ELF-1 (cell line): ENCODE measurements around the gene FAM89A.
"Not testable (repeated sequence)": the region's sequence is repeated elsewhere in the genome, so short reads cannot be mapped to it uniquely, and the experiment has no call there.

Experiments used
- DNase-seq: peaks from one replicate; pipeline ENCODE4 v3.0.0-alpha.2; 2016; ENCODE audit warnings: low read depth, low spot score

FAM89A gene

DNA sequence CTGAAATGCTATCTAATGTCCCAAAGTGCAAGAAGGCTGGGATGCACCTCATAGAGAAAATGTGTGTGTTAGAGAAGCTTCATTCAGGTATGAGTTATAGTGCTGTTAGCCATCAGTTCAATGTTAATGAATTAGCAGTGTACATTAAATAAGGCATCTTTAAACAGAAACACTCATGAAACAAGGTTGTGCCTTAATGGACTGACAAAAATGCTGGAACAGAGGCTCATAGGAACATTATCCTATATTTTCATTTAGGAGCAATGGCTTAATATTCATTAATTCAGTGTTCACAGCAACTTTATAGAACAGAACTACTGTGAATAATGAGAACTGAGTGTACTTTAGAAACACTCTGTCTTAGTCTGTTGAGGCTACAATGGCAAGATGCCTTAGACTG is 15.2 kb upstream of the FAM89A start:
- DNase-seq = no peak

DNA sequence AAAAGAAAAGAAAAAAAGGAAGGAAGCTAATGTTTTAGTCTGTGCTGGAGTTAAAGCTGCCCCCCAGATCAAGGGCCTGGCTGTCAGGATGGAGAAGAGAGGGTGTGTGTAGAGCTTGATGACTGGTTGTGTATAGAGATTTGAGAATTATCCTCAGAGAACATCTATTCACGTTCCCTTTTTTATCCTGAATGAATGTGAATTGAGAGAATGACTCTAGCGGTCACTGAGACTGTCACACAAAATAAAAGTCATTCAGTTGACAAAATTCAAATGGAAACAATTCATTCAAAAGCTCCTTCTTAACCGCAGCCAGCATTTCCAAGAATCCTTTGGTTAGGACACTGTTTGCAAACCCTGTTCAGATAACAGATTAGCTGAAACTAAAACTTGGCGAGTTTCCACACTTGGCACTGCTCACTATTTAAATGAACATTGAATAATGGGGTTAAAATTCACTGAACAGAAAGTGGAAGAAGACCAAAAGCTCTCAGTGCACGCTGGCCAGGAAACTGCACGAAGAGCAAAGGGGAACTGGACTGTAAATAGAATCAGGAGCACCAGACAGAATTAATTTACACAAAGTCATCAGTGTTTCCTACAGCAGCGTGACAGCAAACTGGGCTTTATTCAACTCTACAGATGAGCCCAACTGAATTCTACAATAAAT is 13.6 kb upstream of the FAM89A start:
- no peak for DNase-seq

DNA sequence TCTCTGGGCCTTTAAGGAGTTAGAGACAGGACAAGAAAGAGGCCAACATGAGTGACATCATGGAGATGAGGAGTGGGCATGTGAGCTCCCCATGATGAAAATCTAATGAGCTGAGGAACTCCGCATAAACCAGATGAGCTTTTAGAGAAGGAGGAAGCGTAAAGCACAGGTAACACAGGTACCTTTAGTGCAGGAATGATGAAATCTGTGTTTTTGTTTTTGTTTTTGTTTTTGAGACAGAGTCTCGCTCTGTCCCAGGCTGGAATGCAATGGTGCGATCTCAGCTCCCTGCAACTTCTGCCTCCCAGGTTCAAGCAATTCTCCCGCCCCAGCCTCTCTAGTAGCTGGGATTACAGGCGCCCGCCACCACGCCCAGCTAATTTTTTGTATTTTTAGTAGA is 12.7 kb upstream of the FAM89A start:
- DNase-seq = no peak

DNA sequence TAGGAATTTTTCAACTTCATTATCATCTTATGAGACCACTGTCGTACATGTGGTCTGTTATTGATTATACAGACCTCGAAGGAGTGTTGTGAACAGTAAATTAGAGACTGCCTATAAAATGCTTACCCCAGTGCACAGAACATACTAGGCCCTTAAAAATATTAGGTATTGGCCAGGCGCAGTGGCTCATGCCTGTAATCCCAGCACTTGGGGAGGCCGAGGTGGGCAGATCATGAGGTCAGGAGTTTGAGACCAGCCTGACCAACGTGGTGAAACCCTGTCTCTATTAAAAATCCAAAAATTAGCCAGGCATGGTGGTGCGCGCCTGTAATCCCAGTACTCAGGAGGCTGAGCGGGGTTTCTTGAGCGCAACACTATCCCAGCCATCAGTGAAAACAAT is 10.9 kb upstream of the FAM89A start:
- not testable (repeated sequence) for DNase-seq

DNA sequence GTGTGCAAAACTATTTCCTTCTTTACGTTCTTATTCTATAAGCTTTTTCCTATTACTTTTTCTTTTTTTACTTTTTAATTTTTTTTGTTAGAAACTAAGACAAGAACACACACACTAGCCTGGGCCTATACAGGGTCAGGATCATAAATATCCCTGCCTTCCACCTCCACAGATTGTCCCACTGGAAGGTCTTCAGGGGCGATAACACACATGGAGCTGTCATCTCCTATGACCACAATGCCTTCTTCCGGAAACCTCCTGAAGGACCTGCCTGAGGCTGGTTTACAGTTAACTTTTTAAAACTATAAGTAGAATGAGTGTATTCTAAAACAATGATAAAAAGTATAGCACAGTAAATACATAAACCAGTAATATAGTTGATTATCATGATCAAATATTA is 10.3 kb upstream of the FAM89A start:
- DNase-seq = no peak

DNA sequence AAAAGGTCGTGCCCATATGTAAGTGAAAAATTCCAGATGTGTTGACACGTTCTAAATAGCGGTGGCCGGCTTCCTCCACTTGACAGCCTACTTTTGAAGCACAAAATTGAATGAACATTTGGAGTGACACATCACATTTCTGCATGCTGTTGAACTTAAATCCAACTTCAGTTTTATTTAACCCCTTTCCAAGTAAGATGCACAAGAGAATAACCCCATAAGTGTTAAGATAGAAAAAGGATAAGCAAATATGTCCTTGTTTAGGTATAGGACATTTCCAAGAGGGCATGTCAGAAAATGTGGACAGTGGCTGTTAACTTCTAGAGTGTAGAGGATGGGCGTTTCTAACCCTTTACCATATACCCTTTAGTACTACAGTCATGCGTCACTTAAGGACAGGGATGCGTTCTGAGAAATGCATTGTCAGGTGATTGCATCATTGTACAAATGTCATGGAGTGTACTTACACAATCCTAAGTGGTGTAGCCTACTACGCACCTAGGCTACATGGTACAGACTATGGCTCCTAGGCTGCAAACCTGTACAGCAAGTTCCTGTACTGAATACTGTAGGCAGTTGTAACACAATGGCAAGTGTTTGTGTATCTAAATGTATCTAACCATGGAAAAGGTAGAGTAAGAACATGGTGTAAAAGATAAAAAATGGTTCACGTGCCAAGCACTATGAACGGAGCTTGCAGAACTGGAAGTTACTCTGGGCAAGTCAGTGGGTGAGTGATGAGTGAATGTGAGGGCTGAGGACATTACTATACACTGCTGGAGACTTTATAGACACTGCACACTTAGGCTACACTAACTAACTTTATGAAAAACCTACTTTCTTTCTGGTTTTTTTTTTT is 9.3 kb upstream of the FAM89A start:
- no peak for DNase-seq

DNA sequence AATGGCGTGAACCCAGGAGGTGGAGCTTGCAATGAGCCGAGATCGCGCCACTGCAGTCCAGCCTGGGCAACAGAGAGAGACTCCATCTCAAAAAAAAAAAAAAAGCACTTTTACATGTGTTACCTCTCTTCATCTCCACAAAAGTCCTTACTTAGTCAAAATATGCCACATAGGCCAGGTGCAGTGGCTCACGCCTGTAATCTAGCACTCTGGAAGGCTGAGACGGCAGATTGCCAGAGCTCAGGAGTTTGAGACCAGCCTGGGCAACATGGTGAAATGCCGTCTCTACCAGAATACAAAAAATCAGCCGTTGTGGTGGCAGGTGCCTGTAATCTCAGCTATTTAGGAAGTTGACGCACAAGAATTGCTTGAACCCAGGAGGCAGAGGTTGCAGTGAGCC is 8.4 kb upstream of the FAM89A start:
- DNase-seq = not testable (repeated sequence)

DNA sequence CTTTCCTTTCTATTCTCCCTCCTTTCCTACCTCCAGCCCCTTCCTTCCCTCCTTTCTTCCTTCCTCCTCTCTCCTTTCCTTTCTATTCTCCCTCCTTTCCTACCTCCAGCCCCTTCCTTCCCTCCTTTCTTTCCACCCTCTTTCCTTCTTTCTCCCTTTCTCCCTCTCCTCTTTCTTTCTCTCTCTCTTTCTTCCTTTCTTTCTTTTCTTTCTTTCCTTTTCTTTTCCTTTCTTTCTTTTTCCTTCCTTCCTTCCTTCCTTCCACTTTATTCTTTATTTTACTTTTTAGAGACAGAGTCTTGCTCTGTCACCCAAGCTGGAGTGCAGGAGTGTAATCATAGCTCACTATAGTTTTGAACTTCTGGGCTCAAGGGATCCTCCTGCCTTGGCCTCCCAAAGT is 7.5 kb upstream of the FAM89A start:
- DNase-seq = not testable (repeated sequence)

DNA sequence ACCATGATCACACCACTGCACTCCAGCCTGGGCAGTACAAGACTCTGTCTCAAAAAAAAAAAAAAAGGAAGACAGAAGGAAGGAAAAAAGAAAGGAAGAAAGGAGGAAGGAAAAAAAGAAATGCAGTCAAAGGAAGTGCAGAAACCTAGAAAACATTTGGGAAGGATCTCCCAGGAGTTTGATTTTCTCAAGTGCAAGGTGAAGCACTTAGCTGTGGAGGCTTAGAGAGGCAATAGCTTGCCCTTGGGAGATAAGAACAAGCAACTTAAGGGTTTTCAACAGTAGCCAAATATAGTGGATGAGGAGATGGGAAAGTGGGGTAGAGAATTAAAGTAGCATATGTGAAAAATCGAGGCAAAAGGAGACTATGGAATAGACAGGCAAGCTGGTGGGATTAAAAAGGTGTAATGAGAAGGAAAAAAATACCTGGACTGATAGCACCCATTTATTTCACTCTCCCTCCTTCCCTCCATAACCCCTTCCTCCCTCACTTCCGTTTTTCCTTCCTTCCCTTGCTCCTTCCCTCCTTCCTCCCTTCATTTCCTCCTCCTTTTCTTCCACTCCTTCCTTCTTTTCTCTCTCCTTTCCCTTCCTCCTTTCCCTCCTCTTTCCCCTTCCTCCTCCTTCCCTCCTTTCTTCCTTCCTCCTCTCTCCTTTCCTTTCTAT is 6.8 kb upstream of the FAM89A start:
- DNase-seq = no peak

DNA sequence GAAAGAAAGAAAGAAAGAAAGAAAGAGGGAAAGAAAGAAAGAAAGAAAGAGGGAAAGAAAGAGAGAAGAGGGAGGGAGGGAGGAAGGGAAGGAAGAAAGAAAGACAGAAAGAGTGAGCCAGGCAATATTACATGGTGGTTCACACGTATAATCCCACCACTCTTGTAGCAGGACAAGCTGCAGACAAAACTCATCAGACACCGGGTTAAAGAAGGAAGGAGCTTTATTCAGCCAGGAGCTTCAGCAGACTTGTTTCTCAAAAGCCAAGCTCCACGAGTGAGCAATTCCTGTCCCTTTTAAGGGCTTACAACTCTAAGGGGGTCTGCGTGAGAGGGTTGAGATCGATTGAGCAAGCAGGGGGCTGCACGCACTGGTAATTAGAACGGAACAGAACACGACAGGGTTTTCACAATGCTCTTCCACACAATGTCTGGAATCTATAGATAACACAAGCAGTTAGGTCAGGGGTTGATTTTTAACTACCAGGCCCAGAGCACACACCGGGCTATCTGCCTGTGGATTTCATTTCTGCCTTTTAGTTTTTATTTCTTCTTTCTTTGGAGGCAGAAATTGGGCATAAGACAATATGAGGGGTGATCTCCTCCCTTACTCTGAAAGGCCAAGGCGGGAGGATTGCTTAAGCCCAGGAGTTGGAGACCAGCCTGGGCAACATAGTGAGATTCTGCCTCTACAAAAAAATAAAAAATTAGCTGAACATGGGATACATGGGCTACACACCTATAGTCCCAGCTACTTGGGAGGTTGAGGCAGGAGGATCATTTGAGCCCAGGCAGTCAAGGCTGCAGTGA is 6.1 kb upstream of the FAM89A start:
- not testable (repeated sequence) for DNase-seq

DNA sequence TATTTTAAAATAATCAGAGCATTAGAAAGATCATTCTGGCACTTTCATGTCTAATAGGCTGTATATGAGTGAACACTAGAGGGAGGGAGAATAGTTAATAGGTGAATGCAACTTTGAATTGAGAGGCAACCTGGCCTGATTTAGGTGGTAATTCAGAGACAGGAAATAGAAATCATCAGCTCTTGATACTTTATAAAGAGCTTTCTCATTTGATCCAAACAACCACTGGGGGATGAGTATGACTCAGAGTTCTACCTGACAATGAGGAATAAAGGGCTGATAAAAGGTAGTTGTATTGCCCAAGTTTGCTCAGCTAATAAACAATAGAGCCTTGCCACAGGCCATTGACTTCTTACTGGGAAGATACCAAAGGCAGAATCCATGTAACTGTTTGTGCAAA is 5.2 kb upstream of the FAM89A start:
- DNase-seq = no peak

DNA sequence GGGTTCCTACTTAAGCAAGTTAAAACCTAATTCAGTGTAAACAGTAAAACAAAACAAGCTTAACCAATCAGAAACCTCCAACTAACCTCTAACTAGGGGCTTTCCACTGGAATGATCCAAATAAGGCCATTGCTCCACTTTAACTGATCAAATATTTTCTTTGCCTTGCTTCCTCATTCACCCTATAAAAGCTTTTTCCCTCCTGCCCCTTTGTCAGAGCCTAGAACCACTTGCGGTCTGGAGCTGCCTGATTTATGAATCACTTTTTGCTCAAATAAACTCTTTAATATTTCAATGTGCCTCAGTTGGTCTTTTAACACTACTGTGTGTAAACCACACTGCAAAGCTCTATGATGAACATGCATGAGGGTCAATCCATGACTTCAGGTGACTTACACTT is 4.5 kb upstream of the FAM89A start:
- no peak for DNase-seq

DNA sequence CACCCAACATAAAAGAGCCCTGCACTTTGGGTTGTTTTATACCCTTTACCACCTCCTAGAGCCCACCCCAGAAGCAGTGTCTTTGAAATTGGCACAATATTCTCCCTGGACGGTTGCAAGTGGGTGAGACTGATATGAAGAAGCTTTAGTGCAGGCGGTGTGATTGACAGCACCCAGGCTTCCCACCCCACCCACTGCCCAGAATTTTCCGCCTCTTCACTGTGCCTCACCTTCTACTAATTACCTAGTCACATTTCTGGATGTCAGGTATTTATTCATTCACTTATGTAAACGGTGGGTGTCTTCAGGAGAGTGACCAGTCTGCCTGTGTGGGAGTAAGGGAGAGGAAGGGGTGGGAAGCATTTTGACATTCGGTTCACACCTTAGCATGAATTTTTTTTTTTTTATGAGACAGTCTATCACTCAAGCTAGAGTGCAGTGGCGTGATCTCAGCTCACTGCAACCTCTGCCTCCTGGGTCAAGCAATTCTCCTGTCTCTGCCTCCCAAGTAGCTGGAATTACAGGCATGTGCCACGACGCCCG is 1.7 kb upstream of the FAM89A start:
- no peak for DNase-seq

DNA sequence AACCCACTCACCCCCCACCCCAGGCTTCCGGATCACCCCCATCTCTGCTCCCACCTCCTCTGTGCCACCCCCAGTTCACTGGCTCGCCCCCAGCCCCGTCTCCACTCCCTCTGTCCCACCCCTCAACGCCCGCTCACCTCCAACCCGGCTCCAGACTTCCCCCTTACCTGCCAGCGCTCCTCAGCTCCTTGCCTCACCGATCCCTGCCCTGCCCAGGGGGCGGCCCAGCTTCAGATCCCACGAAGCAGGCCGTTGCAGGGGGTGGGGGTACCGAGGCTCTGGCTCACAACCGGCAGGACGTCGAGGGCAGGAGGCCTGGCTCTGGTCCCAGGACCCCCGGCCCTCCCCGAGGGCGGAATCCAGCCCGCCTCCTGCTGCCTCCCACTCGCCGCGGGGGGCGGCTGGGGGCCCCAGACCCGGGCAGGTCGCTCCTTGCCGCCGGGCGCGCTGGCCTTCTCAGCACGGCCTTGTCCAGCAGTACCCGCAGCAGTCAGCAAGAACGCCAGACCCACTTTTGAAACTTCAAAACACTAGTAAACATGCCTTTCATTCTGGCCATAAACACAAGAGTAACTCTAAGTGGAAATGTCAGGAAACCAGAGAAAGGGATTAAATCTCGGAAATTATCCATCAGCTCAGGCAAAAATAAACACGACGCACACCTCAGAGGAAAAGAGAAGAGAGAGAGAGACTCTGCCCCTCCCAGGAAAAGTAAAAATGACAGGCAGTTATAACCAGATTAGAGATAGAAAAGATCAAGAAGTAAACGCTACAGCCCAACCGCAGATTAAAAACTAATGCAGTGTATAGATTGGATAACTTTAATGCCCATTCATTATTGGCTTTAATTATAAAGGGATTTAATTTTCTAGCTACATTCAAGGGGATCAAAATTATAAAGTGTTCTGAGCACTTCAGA is 1.0 kb upstream of the FAM89A start:
- DNase-seq = peak; percentile 85

DNA sequence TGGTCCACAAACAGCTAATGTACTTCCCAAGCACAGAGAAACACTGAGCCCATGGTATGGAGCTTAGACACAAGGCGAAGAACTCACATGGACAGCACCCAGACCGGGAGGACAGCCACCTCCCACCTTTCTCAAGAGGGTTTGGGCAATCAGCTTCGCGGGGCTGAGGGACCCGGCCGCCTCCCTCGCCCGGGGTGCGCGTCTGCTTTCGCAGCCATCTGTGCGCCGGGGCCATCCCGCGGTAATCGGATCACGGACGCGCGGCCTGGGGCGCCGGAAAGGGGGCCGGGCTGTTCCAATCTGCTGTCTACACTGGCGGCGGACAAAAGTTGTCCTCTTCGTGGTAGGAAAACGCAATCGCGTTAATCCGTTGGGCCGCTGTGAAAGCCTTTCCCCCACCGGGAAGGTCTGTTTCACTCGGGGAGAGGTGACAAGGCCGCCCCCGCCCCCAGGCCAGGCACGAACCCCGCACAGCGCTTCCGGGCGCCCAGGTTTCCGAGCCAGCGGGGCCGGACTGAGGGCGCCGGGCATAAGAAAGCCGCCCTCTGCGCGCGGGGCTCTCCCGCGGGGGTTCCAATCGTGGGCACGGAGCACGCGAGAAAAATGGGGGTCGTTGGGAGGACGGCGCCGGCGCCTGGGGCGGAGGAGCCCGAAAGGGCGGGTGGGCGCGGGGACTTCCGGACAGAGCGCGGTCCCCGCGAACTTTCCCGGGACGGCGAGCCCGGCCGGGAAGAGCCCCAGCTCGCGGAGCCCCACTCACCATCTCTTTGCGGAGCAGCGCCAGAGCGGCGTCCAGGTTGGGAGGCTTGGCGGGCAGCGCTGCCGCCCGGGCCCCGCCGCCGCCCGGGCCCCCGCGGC is 664 bp downstream of the FAM89A start:
- peak; percentile 69 for DNase-seq

DNA sequence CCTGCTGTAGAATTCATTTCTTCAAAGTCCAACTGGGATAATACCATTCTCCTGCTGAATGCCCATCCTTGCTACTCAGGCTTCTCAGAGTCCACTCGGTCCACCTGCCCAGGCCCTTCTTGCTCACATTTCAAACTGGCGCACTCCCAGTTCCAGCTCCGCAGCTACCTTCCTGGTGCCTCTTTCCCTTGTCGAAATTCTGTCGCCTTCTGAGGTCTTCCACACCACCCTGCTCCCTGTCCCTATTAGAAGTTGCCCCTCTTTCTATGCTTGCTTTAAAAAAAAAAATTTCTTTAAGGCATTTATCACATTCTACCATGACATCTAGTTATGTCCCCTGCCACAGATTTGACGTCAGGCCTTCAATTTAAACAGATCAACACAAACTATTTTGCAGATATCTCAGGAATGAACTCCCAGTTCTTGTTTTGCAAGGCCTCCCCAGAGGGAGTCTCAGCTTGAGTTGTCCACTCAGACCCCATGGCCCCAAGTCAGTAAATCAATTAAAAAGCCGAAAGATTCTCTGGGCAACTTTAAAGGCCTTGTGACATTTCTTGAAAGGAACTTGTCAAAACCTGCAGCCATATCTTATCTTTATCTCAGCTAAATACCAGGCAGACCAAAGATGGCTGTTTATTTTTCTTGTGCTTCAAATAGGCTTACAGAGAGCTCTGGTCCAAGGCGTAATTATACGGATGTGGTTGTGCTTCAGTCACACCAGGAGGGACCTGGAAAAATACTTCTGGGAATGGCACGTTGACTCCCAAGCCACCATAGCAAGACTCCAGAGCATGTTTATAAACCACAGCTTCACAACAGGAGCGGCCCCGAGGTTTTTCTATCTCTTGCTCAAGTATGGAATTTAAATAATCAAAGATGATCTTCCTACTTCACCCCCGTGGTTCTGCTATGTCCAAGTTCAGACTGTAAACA is 2.2 kb downstream of the FAM89A start:
- DNase-seq = peak; percentile 78

DNA sequence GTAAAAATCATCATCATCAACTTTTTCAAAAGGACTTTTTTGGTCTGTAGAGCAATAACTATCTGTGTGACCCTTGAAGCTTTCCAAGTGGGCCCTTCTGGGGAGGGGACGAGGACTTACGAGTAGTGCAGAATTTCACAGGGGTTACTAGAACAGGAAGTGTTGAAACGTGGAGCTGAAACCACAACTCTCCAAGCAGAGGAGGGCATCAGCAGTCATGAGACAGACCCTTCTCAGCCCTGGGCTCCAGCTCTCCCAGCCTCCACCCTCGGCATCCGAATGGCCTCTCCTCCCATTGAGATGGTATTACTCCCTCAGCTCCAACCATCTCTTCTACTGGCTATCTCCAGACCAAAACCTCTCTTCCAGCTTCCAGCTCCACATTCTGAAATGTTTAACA is 3.6 kb downstream of the FAM89A start:
- DNase-seq = no peak

DNA sequence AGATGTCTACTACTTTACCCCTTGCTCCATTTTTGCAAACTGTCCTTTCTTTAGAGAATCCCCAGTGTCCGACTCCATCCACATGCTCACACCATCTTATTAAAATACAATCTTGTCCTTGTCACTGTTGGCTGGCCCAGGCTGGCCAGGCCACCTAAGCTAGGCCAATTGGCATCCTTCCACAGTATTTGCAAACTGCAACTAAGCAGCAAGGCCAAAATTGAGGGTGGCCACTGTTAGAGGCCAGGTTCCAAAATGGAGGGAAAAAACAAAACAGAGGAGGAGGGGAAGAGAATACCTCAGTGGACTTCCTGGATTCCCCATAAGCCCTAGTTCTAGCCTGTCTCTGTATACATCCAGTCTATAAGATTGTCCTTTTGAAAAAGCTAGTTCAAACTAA is 4.3 kb downstream of the FAM89A start:
- DNase-seq = no peak
